ENCODE measurements around the gene ATP2C2. TPM values are rescaled to one million over a fixed set of nuclear protein-coding genes. Genes with fewer than 3 reads are reported as not detected.

Gene ATP2C2
- total and polyA plus RNA-seq, 2 of the 8 experiments (the other 6 are each of a cell fraction or from before 2014, with no cell fraction given): 1.2 to 2.8 TPM

GRCh38 chr16:84444476-84444875 lies 76.1 kb downstream of the ATP2C2 start:
- Histone ChIP-seq H2BK5ac (ENCODE audit: low read depth, low read length) (no peak overlapping the region), H4K8ac (ENCODE audit: extremely low read depth, insufficient read depth, low read length) (no peak overlapping the region), H3K27ac (ENCODE audit: low read depth, low read length) (no peak overlapping the region), H2BK15ac (ENCODE audit: low read length) (no peak overlapping the region), H2BK120ac (replicated peaks; ENCODE audit: low read depth, low read length) (no peak overlapping the region), H3K36me3 (ENCODE audit: control insufficient read depth in 2 of 4, insufficient read depth in 4 of 4, low read length in 3 of 4) (no peaks in the 10 kb centered on the region), H3K14ac (ENCODE audit: insufficient read length) (no peak overlapping the region), H2BK12ac (ENCODE audit: low read depth, low read length) (no peak overlapping the region), H3K4me2 (ENCODE audit: insufficient read depth in 1 of 2, low read depth in 2 of 2, low read length in 2 of 2) (no peak overlapping the region), H4K20me1 (replicated peaks in 1 of 2; ENCODE audit: control insufficient read depth in 1 of 2, insufficient read depth in 2 of 2, low read length in 2 of 2) (no peaks in the 10 kb centered on the region), H4K91ac (replicated peaks; ENCODE audit: insufficient read length, low read length) (no peak overlapping the region), H3K56ac (replicated peaks; ENCODE audit: insufficient read length, low read depth, low read length) (no peak overlapping the region), H3K79me1 (ENCODE audit: low read depth, low read length) (no peaks in the 10 kb centered on the region), H3K9me3 (ENCODE audit: insufficient read depth in 2 of 2, low read depth in 1 of 2, low read length in 1 of 2) (no peaks in the 10 kb centered on the region), H3K4me1 (replicated peaks in 1 of 4; ENCODE audit: control insufficient read depth in 3 of 4, insufficient read depth in 4 of 4, low read length in 3 of 4) (no peaks in the 10 kb centered on the region), H4K5ac (ENCODE audit: insufficient read length, low read depth, low read length) (no peak overlapping the region), H3K4me3 (ENCODE audit: extremely low read depth in 1 of 4, insufficient read depth in 2 of 4, low read depth in 3 of 4, low read length in 4 of 4) (no peak overlapping the region), H2AFZ (ENCODE audit: low read length) (no peak overlapping the region), H3K9ac (replicated peaks in 1 of 4; ENCODE audit: extremely low read depth in 1 of 4, low read depth in 3 of 4, low read length in 3 of 4) (no peak overlapping the region), H3K23me2 (ENCODE audit: low read depth, low read length) (no peaks in the 10 kb centered on the region), H3K23ac (ENCODE audit: insufficient read length) (no peak overlapping the region), H2AK5ac (ENCODE audit: low read depth, low read length) (no peak overlapping the region), H3K4ac (replicated peaks; ENCODE audit: insufficient read length, low read depth, low read length) (no peak overlapping the region), H2BK20ac (ENCODE audit: low read length) (no peak overlapping the region), H3K18ac (ENCODE audit: extremely low read depth, low read length) (no peak overlapping the region), H3K79me2 (ENCODE audit: control insufficient read depth in 1 of 2, insufficient read depth in 2 of 2, low read length in 2 of 2) (no peaks in the 10 kb centered on the region), H3K27me3 (replicated peaks in 1 of 4; ENCODE audit: control insufficient read depth in 3 of 4, extremely low read depth in 1 of 4, insufficient read depth in 3 of 4, low read length in 3 of 4) (no peaks in the 10 kb centered on the region)
- CTCF ChIA-PET (ENCODE audit: partially characterized antibody): interaction anchor here (1.0 kb wide), 1 partner anchor 169 kb away, joined by 3 read pairs; no protein-coding TSS in a partner anchor
- DNase-seq (ENCODE audit: low read depth in 1 of 2, low spot score in 2 of 2) (no peak), FAIRE-seq (no peak)
- POLR2A ChIA-PET (ENCODE audit: partially characterized antibody): no interaction called here
- 90% methylated on average over 8 of the region's 8 CpGs; no CpG with 5 or more reads in 1 of the 2 experiments for WGBS, 2 experiments (ENCODE audit: extremely low coverage in 1 of 2, insufficient coverage in 1 of 2, insufficient read length in 1 of 2, insufficient replicate concordance in 2 of 2, low coverage in 1 of 2, low lambda C conversion rate in 2 of 2, missing lambda C conversion rate in 1 of 2)
- TF ChIP-seq KDM4A (IDR thresholded peaks at IDR 0.05; ENCODE audit: low read depth, low read length, severe bottlenecking) (no peak), TBP (IDR thresholded peaks at IDR 0.05; ENCODE audit: low read depth, low read length) (no peak), RFX5 (IDR thresholded peaks at IDR 0.05; ENCODE audit: borderline replicate concordance, low read depth, low read length) (no peak), POLR2AphosphoS5 (IDR thresholded peaks at IDR 0.05; ENCODE audit: low read depth, low read length) (no peak), RNF2 (IDR thresholded peaks at IDR 0.05; ENCODE audit: borderline replicate concordance, low read depth, low read length, missing control alignments, poor library complexity, severe bottlenecking) (no peak), CTCF (IDR thresholded peaks at IDR 0.05; ENCODE audit: control extremely low read depth in 1 of 3, insufficient read depth in 1 of 3, low read depth in 1 of 3, low read length in 3 of 3) (no peak), HDAC2 (IDR thresholded peaks at IDR 0.05; ENCODE audit: borderline replicate concordance in 1 of 2, low read depth in 2 of 2, low read length in 2 of 2) (no peak), CBX8 (IDR thresholded peaks at IDR 0.05; ENCODE audit: borderline replicate concordance, low read depth, low read length) (no peak), SP2 (IDR thresholded peaks at IDR 0.05; ENCODE audit: low read length) (no peak), CREB1 (IDR thresholded peaks at IDR 0.05) (no peak), SIX5 (IDR thresholded peaks at IDR 0.05; ENCODE audit: low read depth, low read length) (no peak), TAF1 (IDR thresholded peaks at IDR 0.05; ENCODE audit: low read depth, low read length) (no peak), SP1 (IDR thresholded peaks at IDR 0.05; ENCODE audit: low read depth, low read length) (no peak)

Measured in H1 (cell line).